Measurements from ENCODE around the gene IL10RA. TPM values are rescaled to one million over a fixed set of nuclear protein-coding genes. Genes with fewer than 3 reads are reported as not detected.
"Not testable (repeated sequence)": the region's sequence is repeated elsewhere in the genome, so short reads cannot be mapped to it uniquely, and the experiment has no call there.

Gene IL10RA
- polyA plus RNA-seq, 1 experiment = not detected

GRCh38 chr11:117973503-117973860 lies 12.7 kb upstream of the IL10RA start:
- H3K9me3 ChIP-seq (ENCODE audit: control insufficient read depth, insufficient read depth, low read length) = no peaks in the 10 kb centered on the region
- POLR2A ChIA-PET = no interaction called here
- no peak overlapping the region for H3K4me3 ChIP-seq (ENCODE audit: low read depth, low read length)
- H3K27me3 ChIP-seq (ENCODE audit: control insufficient read depth, insufficient read depth, low read length) = peaks cover 3% of the 10 kb centered on the region
- CTCF ChIA-PET = no interaction called here
- TF ChIP-seq CTCF (IDR thresholded peaks at IDR 0.05; ENCODE audit: low read depth, low read length) = no peak
- no peak for DNase-seq (ENCODE audit: low read depth, low spot score)
- no peak overlapping the region for H3K27ac ChIP-seq (ENCODE audit: low read depth, low read length)

DNA sequence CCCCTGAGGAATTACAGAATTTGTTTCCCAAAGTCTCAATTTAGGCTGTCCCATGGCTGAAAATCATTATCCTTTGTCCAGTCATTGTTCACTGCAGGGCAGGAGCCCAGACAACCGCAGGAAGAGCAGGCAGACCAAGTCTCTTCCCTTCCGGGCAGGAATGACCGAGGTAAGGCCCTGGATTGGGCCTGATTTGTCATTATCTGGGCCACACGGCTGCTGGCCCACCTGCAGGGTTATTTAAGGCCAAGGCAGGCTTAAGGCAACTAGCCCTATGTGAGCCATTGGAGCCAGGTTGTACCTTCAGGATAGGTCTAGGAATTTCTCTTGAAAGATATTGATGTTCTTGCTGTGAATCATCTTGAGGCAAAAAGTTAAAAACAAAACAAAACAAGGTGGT lies 9.7 kb upstream of the IL10RA start:
- ChIA-PET POLR2A (no interaction called here), CTCF (interaction anchor here (1.2 kb wide), 1 partner anchor 30 kb away, joined by 8 read pairs; no protein-coding TSS in a partner anchor)
- Histone ChIP-seq H3K4me3 (ENCODE audit: low read depth, low read length) (no peak overlapping the region), H3K9me3 (ENCODE audit: control insufficient read depth, insufficient read depth, low read length) (no peaks in the 10 kb centered on the region), H3K27ac (ENCODE audit: low read depth, low read length) (no peak overlapping the region), H3K27me3 (ENCODE audit: control insufficient read depth, insufficient read depth, low read length) (peaks cover 5% of the 10 kb centered on the region)
- no peak for TF ChIP-seq CTCF (IDR thresholded peaks at IDR 0.05; ENCODE audit: low read depth, low read length)
- no peak for DNase-seq (ENCODE audit: low read depth, low spot score)

DNA sequence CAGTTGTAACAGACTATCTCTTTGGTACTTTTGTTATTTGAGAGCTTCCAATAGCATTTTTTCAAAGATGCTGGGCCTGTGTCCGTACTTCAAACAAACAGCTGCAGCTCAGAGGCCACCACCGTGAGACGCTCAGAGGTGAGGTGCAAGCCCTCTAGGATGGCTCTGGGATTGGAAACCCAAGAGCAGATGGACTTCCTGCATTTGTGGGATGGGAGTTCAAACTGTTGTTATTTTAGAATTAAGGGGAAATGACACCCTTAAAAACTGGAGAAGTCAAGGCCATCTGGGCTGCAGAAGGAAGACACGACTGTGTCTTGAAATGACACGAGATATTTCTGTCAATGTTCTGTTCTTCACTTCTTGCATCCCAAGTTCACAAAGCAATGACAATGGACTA lies 9.2 kb upstream of the IL10RA start:
- no peak for DNase-seq (ENCODE audit: low read depth, low spot score)
- H3K4me3 ChIP-seq (ENCODE audit: low read depth, low read length) = no peak overlapping the region
- H3K27me3 ChIP-seq (ENCODE audit: control insufficient read depth, insufficient read depth, low read length) = peaks cover 5% of the 10 kb centered on the region
- ChIA-PET CTCF (no interaction called here), POLR2A (no interaction called here)
- no peaks in the 10 kb centered on the region for H3K9me3 ChIP-seq (ENCODE audit: control insufficient read depth, insufficient read depth, low read length)
- no peak for TF ChIP-seq CTCF (IDR thresholded peaks at IDR 0.05; ENCODE audit: low read depth, low read length)
- no peak overlapping the region for H3K27ac ChIP-seq (ENCODE audit: low read depth, low read length)

GRCh38 chr11:117977612-117978264 lies 8.5 kb upstream of the IL10RA start:
- CTCF ChIA-PET; H3K27ac ChIP-seq (ENCODE audit: low read depth, low read length); DNase-seq (ENCODE audit: low read depth, low spot score); POLR2A ChIA-PET; H3K4me3 ChIP-seq (ENCODE audit: low read depth, low read length); H3K27me3 ChIP-seq (ENCODE audit: control insufficient read depth, insufficient read depth, low read length); H3K9me3 ChIP-seq (ENCODE audit: control insufficient read depth, insufficient read depth, low read length): not testable (repeated sequence)

DNA sequence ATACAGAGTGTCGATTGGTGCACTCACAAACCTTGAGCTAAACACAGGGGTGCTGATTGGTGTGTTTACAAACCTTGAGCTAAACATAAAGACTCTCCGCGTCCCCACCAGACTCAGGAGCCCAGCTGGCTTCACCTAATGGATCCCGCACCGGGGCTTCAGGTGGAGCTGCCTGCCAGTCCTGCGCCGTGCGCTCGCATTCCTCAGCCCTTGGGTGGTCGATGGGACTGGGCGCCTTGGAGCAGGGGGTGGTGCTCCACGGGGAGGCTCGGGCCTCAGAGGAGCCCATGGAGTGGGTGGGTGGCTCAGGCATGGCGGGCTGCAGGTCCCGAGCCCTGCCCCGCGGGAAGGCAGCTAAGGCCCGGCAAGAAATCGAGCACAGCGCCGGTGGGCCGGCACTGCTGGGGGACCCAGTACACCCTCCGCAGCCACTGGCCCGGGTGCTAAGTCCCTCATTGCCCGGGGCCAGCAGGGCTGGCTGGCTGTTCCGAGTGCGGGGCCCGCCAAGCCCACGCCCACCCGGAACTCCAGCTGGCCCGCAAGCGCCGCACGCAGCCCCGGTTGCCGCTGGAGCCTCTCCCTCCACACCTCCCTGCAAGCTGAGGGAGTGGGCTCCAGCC lies 7.8 kb upstream of the IL10RA start:
- POLR2A ChIA-PET; H3K4me3 ChIP-seq (ENCODE audit: low read depth, low read length); H3K9me3 ChIP-seq (ENCODE audit: control insufficient read depth, insufficient read depth, low read length); DNase-seq (ENCODE audit: low read depth, low spot score); H3K27ac ChIP-seq (ENCODE audit: low read depth, low read length); H3K27me3 ChIP-seq (ENCODE audit: control insufficient read depth, insufficient read depth, low read length); CTCF ChIA-PET: not testable (repeated sequence)

GRCh38 chr11:117978991-117979390 lies 7.2 kb upstream of the IL10RA start:
- H3K9me3 ChIP-seq (ENCODE audit: control insufficient read depth, insufficient read depth, low read length) = no peaks in the 10 kb centered on the region
- CTCF ChIA-PET = no interaction called here
- no peak overlapping the region for H3K4me3 ChIP-seq (ENCODE audit: low read depth, low read length)
- no peak for TF ChIP-seq CTCF (IDR thresholded peaks at IDR 0.05; ENCODE audit: low read depth, low read length)
- DNase-seq (ENCODE audit: low read depth, low spot score) = no peak
- peaks cover 5% of the 10 kb centered on the region for H3K27me3 ChIP-seq (ENCODE audit: control insufficient read depth, insufficient read depth, low read length)
- POLR2A ChIA-PET = no interaction called here
- no peak overlapping the region for H3K27ac ChIP-seq (ENCODE audit: low read depth, low read length)

All from AG04450 (cell line).